DMS79 (cell line): Measurements from ENCODE around the gene FAM131B.

Experiments used
- DNase-seq: peaks from one replicate; lab custom pipeline; 2025; lab: John Stamatoyannopoulos, UW

FAM131B gene

DNA sequence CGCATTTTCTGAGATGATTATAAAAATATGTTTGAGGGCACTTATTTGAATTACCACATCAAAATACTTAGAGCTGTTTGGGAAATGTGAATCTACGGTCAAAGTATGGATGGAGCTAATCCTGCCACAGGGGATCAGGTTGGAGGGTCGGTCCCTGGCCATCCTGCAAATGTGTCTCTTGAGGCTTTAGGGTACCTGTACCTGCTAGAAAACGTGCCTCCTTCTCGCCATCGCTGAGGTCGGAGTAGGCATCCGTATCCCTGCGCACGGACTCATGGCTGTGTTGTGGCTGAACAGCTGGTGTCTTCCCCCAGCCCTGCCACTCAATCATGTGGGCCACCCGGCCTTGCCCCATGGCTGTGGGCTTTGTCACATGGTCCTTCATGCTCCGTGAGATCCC lies 3.9 kb downstream of the FAM131B start:
- no peak for DNase-seq

DNA sequence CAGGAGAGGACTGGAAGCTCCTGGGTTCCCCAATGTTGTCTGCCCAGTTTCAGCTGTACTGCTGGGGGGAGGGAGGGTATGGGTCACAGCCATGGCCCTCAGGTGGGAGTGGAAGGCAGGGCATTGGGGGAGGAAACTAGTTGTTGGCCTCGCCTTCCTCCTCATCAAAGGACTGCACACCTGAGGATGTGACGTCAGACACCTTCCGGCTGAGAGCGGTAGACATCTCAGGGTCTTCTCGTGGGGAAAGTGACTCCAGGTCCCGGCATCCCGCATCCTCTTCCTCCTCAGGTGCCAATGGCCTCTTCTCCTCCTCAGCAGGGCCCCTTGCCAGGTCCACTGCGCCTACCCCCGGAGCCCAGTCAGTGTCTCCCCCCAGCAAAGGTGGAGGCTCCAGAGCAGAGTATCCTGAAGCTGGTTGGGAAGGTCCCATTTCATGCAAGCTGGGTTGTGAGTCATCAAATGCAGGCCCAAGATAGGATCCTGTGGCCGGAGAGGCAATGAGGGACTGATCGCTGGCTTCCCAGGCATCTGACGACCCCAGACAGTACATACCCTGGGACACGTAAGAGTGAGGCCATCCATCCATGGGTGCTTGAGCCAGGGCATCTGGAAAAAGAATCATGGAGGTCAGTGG lies 6.0 kb downstream of the FAM131B start:
- no peak for DNase-seq

DNA sequence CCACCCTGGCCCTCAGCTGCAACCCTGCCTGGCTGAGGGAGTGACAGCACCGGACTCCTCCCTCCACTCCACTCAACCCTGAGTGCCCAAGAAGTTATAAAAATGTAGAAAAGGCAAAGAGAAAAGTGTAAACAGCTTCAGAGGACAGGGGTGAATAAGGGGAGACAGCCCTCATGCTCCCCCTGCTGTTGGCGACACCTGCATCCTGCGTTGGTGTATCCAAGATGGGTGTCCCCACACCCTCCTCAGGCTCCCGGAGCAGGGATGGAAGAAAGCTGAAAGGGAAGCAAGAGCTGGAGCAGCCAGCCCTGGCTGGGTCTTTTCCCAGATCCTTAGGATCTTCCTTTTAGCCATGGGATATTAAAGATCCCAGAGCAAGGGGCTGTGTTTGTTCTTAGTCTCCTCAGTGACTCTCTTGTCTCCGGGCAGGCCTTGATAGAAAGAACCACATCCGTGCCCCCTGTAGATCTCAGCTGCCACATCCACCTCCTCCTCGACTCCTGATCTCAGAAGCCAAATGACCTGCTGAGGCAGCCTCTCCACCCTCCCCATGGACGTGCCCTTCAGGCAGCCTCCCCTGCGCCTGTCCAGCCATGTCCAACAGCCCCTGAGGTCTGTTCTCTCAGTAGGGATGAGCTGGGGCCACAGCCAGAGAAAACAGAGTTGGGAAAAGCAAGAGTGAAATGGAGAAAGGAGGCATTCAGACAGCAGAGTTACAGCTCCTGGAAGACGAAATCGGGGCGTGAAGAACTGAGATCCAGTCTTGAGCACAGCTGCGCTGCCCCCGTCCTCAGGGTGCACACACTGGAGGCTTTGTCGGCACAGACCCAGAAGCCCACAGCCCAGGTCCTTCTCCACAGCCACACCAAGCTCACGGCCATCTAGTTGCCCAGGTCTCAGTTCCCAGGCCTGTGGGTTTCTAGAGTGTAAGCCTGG lies 6.8 kb downstream of the FAM131B start:
- no peak for DNase-seq

DNA sequence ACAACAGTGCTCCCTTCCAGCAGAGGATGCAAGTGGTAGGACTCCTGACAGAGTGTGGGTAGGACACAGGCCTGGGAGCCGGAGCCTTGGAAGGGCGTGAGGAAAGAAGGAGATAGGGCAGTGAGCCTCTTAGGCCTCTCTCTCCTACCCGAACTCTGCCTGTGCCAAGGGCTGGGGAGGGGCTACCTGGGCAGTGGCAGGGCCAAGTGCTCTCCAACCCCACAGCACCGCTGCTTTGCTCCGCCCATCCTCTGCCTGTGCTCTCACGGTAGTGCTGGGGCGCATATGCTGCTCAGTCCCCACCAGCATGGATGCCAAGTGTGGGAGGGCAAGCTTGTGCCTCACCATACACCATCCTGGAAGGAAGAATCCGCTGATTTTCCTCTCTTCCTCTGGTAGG lies 7.5 kb downstream of the FAM131B start:
- DNase-seq = no peak

GRCh38 chr7:143354376-143354775 lies 8.1 kb downstream of the FAM131B start:
- DNase-seq = no peak

DNA sequence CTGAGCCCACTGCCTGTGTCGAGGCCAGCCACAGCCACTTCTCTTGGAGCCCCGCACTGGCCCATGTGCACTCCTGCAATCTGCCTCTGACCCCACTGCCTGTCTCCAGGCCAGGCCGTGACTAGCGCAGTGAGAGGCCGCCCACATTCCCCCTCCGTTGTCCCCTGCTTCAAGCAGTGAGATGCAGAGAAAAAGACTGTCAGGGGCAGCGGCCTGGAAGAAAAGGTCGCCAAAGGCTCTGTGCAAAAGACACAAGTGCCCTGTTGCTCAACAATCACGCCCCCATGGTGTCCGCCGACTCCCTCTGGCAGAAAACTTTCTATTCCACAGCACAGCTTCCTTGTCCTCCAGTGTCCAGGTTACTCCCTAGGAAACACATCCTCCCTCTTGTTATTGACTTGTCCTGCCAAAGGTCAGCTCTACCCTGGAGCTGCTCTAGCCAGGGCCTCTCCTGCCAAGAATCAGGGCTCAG lies 9.9 kb downstream of the FAM131B start:
- no peak for DNase-seq

DNA sequence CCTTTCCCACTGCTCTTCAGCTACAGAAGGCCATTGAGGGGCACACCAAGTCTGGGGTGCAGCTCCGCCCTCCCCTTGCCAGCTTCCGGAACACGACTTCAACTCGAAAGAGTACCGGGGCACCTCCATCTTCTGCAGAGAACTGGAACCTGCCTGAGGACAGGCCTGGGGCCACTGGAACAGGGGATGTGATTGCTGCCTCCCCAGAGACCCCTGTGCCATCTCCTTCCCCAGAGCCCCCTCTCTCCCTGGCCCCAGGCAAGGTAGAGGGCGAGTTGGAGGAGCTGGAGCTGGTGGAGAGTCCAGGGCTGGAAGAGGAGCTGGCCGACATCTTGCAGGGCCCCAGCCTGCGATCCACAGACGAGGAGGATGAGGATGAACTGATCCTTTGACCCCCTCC lies 10.9 kb downstream of the FAM131B start:
- no peak for DNase-seq

GRCh38 chr7:143351060-143351459 lies 11.5 kb downstream of the FAM131B start:
- no peak for DNase-seq

GRCh38 chr7:143347950-143348349 lies 14.6 kb downstream of the FAM131B start:
- DNase-seq = no peak

- DNase-seq = no peak
Measured at GRCh38 chr7:143346018-143346417, 16.5 kb downstream of the FAM131B start.

DNA sequence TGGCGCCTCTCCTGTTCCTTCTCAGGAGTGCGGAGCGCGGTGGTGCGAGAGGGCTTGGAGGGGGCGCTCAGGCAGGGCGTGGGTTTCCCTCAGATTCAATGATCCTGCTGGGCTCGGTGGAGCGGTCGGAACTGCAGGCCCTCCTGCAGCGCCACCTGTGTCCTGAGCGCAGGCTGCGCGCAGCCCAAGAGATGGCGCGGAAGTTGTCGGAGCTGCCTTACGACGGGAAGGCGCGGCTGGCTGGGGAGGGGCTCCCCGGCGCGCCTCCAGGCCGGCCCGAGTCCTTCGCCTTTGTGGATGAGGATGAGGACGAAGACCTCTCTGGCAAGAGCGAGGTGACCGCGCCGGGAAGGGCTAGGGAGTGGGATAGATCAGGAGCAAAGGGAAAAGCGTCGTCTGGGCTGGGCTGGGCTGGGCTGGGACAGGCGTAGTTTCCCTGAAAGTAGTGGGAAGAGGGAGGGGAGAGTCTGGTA lies 17.0 kb downstream of the FAM131B start:
- peak; percentile 24 for DNase-seq

DNA sequence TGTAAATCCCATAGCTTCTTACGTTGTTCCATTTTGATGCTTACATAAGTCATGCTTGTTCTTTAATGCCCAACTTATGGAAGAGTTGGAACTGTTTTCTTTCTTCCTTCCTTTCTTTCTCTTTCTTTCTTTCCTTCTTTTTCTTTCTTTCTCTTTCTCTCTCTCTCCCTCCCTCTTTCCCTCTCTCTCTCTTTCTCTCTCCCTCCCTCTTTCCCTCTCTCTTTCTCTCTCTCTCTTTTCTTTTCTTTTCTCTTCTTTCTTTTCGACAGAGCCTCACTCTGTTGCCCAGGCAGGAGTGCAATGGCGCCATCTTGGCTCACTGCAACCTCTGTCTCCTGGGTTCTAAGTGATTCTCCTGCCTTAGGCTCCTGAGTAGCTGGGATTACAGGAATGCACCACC lies 18.9 kb downstream of the FAM131B start:
- DNase-seq = no peak

DNA sequence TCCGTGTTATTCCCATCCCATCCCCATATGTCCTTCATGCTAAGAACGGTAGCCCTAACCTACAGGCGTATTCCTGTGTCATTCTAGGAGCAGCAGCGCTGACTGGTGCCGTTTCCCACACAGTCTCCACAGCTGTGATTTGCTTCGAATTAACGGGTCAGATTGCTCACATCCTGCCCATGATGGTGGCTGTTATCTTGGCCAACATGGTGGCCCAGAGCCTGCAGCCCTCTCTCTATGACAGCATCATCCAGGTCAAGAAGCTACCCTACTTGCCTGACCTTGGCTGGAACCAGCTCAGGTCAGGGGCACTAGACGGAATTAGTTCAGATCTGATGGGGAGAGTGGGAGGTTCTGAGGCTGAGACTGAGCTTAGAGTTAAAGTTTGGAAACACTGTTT lies 20.7 kb downstream of the FAM131B start:
- no peak for DNase-seq

DNA sequence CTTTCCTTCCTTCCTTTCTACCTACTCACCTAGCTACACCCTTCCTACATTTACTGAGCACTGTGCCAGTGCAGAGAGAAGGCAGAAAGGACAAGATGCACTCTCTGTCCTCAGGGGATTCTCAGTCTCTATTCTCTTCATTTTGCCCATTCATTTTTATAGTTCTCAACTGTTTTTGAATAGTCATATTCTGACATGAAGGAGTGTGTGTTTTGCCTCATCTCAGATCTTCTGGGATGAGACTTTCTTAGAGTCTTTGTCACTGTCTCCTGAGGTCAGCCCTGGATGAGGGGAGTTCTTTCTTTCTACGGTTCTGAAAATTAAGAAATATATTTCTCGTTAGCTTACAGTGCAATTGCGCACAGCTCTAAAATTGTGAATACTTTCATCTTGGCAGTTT lies 25.3 kb downstream of the FAM131B start:
- no peak for DNase-seq

DNA sequence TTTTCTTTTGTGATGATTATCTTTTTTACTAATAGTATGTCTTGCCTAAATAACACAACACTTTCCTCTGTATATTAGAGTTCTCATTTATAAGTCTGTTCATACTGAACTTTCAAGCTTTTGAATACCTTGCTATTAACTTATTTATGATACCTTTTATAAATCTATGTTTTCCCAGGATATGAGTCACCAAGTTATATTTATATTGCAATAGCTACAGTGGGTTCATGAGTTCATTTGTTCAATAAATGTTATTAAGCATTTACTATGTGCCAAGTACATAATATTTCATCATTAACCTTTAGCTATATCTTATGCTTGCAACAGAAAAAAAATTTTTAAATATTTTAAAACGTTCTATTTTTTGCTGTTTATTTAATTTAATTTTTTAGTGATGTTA lies 28.3 kb downstream of the FAM131B start:
- DNase-seq = no peak

- DNase-seq = no peak
Measured at GRCh38 chr7:143331179-143331801, 31.2 kb downstream of the FAM131B start.

DNA sequence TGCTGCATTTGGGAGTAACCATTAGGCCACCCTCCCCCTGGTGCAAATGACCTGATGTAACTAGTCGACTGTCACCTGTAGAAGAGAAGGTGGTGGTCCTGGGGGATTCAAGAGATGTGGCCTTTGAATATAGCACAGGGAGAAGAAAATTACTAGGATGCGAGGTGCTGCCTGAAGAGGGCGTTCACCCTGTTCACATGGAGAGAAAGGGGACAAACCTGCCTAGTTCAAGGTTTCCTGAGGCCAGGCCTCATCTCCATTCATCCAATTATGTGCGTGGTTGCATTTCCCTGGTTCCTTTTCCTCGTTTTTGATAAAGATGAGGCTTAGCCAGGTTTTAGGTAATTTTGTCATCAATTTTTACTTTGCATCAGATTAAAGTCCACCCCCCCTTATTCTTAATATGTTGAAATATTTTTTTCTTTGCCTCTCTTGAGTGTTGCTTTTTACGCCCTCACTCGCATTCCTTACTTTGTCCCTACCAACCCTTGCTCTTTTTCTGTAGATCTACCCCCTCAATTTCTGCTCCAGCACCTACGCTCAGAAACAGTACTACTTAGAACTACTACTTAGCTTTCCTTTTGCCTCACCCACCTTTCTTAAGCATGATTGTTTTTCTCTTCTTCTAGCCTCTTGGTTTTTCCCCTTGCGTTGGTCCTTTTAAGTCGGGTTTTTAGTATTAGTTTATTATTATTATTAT lies 32.9 kb downstream of the FAM131B start:
- DNase-seq = no peak

DNA sequence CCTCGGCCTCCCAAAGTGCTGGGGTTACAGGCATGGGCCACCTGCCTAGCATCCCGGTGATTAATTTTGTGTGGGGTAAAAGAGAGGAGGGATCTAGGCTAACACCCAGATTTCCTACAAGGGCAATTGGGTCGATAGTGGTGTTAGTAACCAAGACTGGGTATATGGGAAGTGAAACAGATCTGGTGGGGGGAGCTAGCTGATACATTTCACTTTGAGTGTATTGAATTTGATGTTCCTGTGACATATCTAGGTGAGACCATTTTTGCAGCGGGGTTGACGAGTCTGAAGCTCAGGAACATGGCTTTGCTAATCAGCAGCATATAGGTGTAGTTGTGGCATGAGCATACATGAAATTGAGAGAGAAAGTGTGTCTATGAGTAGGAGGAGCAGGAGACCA lies 34.6 kb downstream of the FAM131B start:
- no peak for DNase-seq

DNA sequence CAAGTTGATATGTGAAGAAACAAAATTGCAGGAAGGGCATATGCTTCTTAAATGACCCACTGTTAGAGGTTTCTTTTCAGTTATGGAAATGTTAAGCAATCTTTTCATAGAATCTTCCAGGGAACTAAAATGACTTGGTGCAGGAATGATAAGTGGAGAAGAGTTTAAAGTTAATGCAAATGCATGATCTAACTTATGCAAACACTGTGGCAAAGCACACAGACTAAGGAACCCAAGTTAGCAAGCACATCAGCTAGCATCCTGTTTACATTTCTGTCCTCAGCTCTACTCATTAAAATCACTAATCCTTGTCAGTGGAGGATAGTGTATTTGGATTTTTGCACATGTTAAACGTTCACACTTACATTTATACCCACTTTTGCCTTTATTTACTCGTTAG lies 37.3 kb downstream of the FAM131B start:
- DNase-seq = no peak

GRCh38 chr7:143323653-143324052 lies 38.9 kb downstream of the FAM131B start:
- no peak for DNase-seq

GRCh38 chr7:143322760-143323633 lies 39.5 kb downstream of the FAM131B start:
- no peak for DNase-seq
